SK-N-SH (cell line): ENCODE results near the gene RNF44. TPM values are rescaled to one million over a fixed set of nuclear protein-coding genes. Genes with fewer than 3 reads are reported as not detected.

ENCODE experiments used
- CTCF ChIA-PET: fragments of 300-600, 350-600 bp; formaldehyde crosslinking; extraction: SDS; loops from one replicate; lab custom pipeline; 2021; lab: Yijun Ruan, JAX
- POLR2A ChIA-PET: fragments of 350-600 bp; sonication (Branson Sonifier 250); formaldehyde crosslinking; extraction: SDS; loops from one replicate; lab custom pipeline; 2020; ENCODE audit warnings: antibody characterized with exemption, inconsistent platforms; lab: Yijun Ruan, JAX
- DNase-seq: peaks from one replicate; pipeline ENCODE4 v3.0.0; 2012
- H2AFZ ChIP-seq: fragments of 200-600 bp; sonication (generic); 2 replicates; pipeline ENCODE4 v1.8.1; 2016; ENCODE audit warnings: antibody characterized with exemption, mild to moderate bottlenecking, low read depth
- H3F3A ChIP-seq: fragments of 200-600 bp; sonication (generic); replicated peaks from 2 replicates; pipeline ENCODE3; 2016; ENCODE audit warnings: antibody characterized with exemption, mild to moderate bottlenecking; ENCODE audit not compliant: insufficient read depth
- H3K27ac ChIP-seq, 2 experiments: fragments of 200-500 bp in 1 of 2; fragments of 200-600 bp in 1 of 2; sonication (Bioruptor generic) in 1 of 2; sonication (generic), shearing (Covaris generic) in 1 of 2; 2 replicates each; pipeline versions ENCODE4 v1.5.1 to v1.6.1; 2014 to 2016; ENCODE audit warnings: low read depth in 2 of 2, inconsistent platforms in 1 of 2, low read length in 1 of 2, mild to moderate bottlenecking in 1 of 2, mixed read lengths in 1 of 2
- H3K27me3 ChIP-seq: fragments of 200-600 bp; sonication (generic), shearing (Covaris generic); 2 replicates; pipeline ENCODE4 v1.6.1; 2016; ENCODE audit warnings: mixed run types; ENCODE audit not compliant: insufficient read depth
- H3K36me3 ChIP-seq, 2 experiments: fragments of 200-500 bp in 1 of 2; fragments of 200-600 bp in 1 of 2; sonication (Bioruptor generic) in 1 of 2; sonication (generic) in 1 of 2; replicated peaks in 1 of 2; 2 replicates each; pipeline versions ENCODE3 to v1.5.1; 2014 to 2016; ENCODE audit warnings: low read length in 1 of 2, mild to moderate bottlenecking in 1 of 2; ENCODE audit not compliant: insufficient read depth in 2 of 2, control insufficient read depth in 1 of 2
- H3K4me1 ChIP-seq, 2 experiments: fragments of 200-500 bp in 1 of 2; fragments of 200-600 bp in 1 of 2; sonication (Bioruptor generic) in 1 of 2; sonication (generic), shearing (Covaris generic) in 1 of 2; 2 replicates each; pipeline versions ENCODE4 v1.5.1 to v1.6.1; 2014 to 2016; ENCODE audit warnings: low read depth in 1 of 2, low read length in 1 of 2, mixed run types in 1 of 2; ENCODE audit not compliant: insufficient read depth in 2 of 2, control insufficient read depth in 1 of 2
- H3K4me2 ChIP-seq: fragments of 200-600 bp; sonication (generic), shearing (Covaris generic); 2 replicates; pipeline ENCODE4 v1.6.1; 2017; ENCODE audit warnings: mixed run types
- H3K4me3 ChIP-seq, 2 experiments: fragments of 200-500 bp in 1 of 2; fragments of 200-600 bp in 1 of 2; sonication (Bioruptor generic) in 1 of 2; sonication (generic), shearing (Covaris generic) in 1 of 2; 2 replicates each; pipeline versions ENCODE4 v1.5.1 to v1.8.1; 2014 to 2016; ENCODE audit warnings: low read depth in 2 of 2, inconsistent platforms in 1 of 2, low read length in 1 of 2, mild to moderate bottlenecking in 1 of 2, mixed read lengths in 1 of 2, moderate library complexity in 1 of 2
- H3K79me2 ChIP-seq: fragments of 200-600 bp; sonication (generic); 2 replicates; pipeline ENCODE4 v1.8.1; 2017; ENCODE audit warnings: mild to moderate bottlenecking; ENCODE audit not compliant: insufficient read depth
- H3K9ac ChIP-seq: fragments of 200-600 bp; sonication (generic); 2 replicates; pipeline ENCODE4 v1.6.1; 2017; ENCODE audit warnings: mixed run types
- H3K9me2 ChIP-seq: fragments of 200-600 bp; sonication (generic); 2 replicates; pipeline ENCODE4 v1.6.1; 2017; ENCODE audit warnings: mixed run types
- H3K9me3 ChIP-seq: fragments of 200-600 bp; sonication (generic); 2 replicates; pipeline ENCODE4 v1.6.1; 2017; ENCODE audit warnings: mixed run types, mild to moderate bottlenecking, moderate library complexity
- H4K20me1 ChIP-seq: fragments of 200-600 bp; sonication (generic); 2 replicates; pipeline ENCODE4 v1.6.1; 2017; ENCODE audit warnings: mild to moderate bottlenecking, mixed run types; ENCODE audit not compliant: insufficient read depth
- ELF1 ChIP-seq: IDR thresholded peaks from 2 replicates; pipeline ENCODE4 v1.4.0; 2012
- EP300 ChIP-seq, 2 experiments: IDR thresholded peaks; 2 replicates each; pipeline versions ENCODE4 v1.4.0 to v1.6.1; 2012; ENCODE audit warnings: borderline replicate concordance in 1 of 2, low read depth in 1 of 2, low read length in 1 of 2
- FOXM1 ChIP-seq: IDR thresholded peaks from 2 replicates; pipeline ENCODE4 v1.4.0; 2012; ENCODE audit warnings: low read depth, mild to moderate bottlenecking
- GABPA ChIP-seq: IDR thresholded peaks from 2 replicates; pipeline ENCODE4 v1.4.0; 2012; ENCODE audit warnings: low read depth, mild to moderate bottlenecking
- GATA2 ChIP-seq: sonication (generic); formaldehyde crosslinking; IDR thresholded peaks from 2 replicates; pipeline ENCODE4 v1.5.0; 2020; ENCODE audit warnings: mild to moderate bottlenecking, missing genetic modification reagents
- JUND ChIP-seq: IDR thresholded peaks from 2 replicates; pipeline ENCODE4 v1.4.0; 2012
- NRF1 ChIP-seq: IDR thresholded peaks from 2 replicates; pipeline ENCODE4 v1.6.1; 2012; ENCODE audit warnings: low read depth, mild to moderate bottlenecking, low read length
- PBX3 ChIP-seq: IDR thresholded peaks from 2 replicates; pipeline ENCODE4; 2012
- POLR2AphosphoS5 ChIP-seq: IDR thresholded peaks from 2 replicates; pipeline ENCODE4 v1.6.1; 2012; ENCODE audit warnings: low read depth, low read length
- RAD21 ChIP-seq: IDR thresholded peaks from 2 replicates; pipeline ENCODE4 v1.6.1; 2012; ENCODE audit warnings: mild to moderate bottlenecking, low read length
- RCOR1 ChIP-seq: fragments of 150-350 bp; IDR thresholded peaks from 2 replicates; pipeline ENCODE4 v1.6.1; 2017; ENCODE audit warnings: antibody characterized with exemption, low read length
- SMC3 ChIP-seq: IDR thresholded peaks from 2 replicates; pipeline ENCODE4 v1.6.1; 2012; ENCODE audit warnings: low read depth, low read length, improper control_type of control experiment
- TAF1 ChIP-seq: IDR thresholded peaks from 2 replicates; pipeline ENCODE4 v1.6.1; 2012; ENCODE audit warnings: low read depth, mild to moderate bottlenecking, low read length, moderate library complexity, borderline replicate concordance
- TCF12 ChIP-seq: IDR thresholded peaks from 2 replicates; pipeline ENCODE4 v1.4.0; 2012
- WGBS: methylation state at CpG from one replicate; pipeline ENCODE4 v1.1.6; 2017; ENCODE audit warnings: low lambda C conversion rate; 5-methylcytosine and 5-hydroxymethylcytosine counted together
- polyA plus RNA-seq, 3 experiments: library from polyadenylated mRNA; depleted of rRNA; stranded (reverse); fragments of >200 nt; gene quantifications; 2 replicates each; pipeline ENCODE4 v1.2.3, GENCODE V29; 2012
- TF ChIP-seq, protein P1 (sequence below): IDR thresholded peaks from 2 replicates; pipeline ENCODE4 v1.4.0; 2012; ENCODE audit warnings: low read depth, borderline replicate concordance
- TF ChIP-seq, protein P2 (sequence below): fragments of 150-350 bp; IDR thresholded peaks from 2 replicates; pipeline ENCODE4 v1.6.1; 2017; ENCODE audit warnings: antibody characterized with exemption, low read length, low read depth, borderline replicate concordance

The RNF44 gene
- polyA plus RNA-seq, 1 of the 3 experiments (the other 2 are of a cell fraction), result 17.9 TPM

GRCh38 chr5:176528761-176529115 lies 8.5 kb downstream of the RNF44 start:
- Histone ChIP-seq H3K36me3 (peaks cover 5 to 47% of the 10 kb centered on the region in 2 experiments), H3K9me3 (no peaks in the 10 kb centered on the region), H3K9ac (no peak overlapping the region), H3K27me3 (no peaks in the 10 kb centered on the region), H3K9me2 (no peaks in the 10 kb centered on the region), H3K27ac (no peak overlapping the region), H3F3A (no peaks in the 10 kb centered on the region), H4K20me1 (peaks cover 29% of the 10 kb centered on the region), H3K4me1 (peaks cover 11 to 31% of the 10 kb centered on the region in 2 experiments; a peak in 2 of 4 replicates), H3K79me2 (peaks cover 26% of the 10 kb centered on the region), H2AFZ (no peak overlapping the region), H3K4me2 (no peak overlapping the region), H3K4me3 (no peak overlapping the region)
- CTCF ChIA-PET, result interaction anchor here (3.4 kb wide), 1 partner anchor 81 kb away, joined by 12 read pairs; the partner anchor contains the start of gene FAF2
- 94% methylated on average over 8 of the region's 17 CpGs for WGBS
- POLR2A ChIA-PET, result interaction anchor here (1.3 kb wide), 1 partner anchor 93 kb away, joined by 3 read pairs; no protein-coding TSS in a partner anchor
- TF ChIP-seq PBX3 (no peak), POLR2AphosphoS5 (no peak), GATA2 (CRISPR knock-in tag) (no peak), FOXM1 (no peak), RAD21 (no peak), ELF1 (no peak)
- DNase-seq, result no peak

DNA sequence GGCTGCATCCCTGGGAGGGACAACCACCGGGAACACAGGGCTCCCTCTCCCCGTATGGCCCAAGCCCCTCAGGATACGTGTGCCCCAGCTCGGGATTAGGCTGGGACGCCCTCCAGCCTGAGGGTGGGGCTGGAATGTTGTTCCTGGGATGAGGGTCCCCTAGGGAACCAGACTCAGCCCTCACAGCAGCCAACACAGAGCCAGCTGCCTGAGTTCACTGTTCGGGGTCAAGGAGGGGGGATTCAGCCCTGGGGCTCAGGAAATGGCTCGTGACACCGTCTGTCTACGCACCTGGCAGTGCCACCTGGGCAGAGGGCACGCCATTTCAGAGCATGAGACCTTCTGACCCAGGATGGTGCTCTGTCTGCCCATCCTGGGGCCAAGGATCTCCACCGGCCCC lies 8.9 kb downstream of the RNF44 start:
- ChIA-PET CTCF (no interaction called here), POLR2A (interaction anchor here (1.3 kb wide), 1 partner anchor 94 kb away, joined by 3 read pairs; no protein-coding TSS in a partner anchor)
- Histone ChIP-seq H4K20me1 (peaks cover 24% of the 10 kb centered on the region), H3K36me3 (peaks cover 5 to 47% of the 10 kb centered on the region in 2 experiments), H3K4me1 (peaks cover 6 to 27% of the 10 kb centered on the region in 2 experiments; a peak in 2 of 4 replicates), H3K4me2 (no peak overlapping the region), H3K4me3 (no peak overlapping the region), H3K9ac (no peak overlapping the region), H3K27me3 (no peaks in the 10 kb centered on the region), H3K79me2 (peaks cover 22% of the 10 kb centered on the region), H3K9me3 (no peaks in the 10 kb centered on the region), H3F3A (no peaks in the 10 kb centered on the region), H3K9me2 (no peaks in the 10 kb centered on the region), H2AFZ (no peak overlapping the region), H3K27ac (no peak overlapping the region)
- no peak for DNase-seq
- WGBS, result 100% methylated on average over 10 of the region's 11 CpGs
- TF ChIP-seq, protein P1, sequence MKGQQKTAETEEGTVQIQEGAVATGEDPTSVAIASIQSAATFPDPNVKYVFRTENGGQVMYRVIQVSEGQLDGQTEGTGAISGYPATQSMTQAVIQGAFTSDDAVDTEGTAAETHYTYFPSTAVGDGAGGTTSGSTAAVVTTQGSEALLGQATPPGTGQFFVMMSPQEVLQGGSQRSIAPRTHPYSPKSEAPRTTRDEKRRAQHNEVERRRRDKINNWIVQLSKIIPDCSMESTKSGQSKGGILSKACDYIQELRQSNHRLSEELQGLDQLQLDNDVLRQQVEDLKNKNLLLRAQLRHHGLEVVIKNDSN, result no peak

DNA sequence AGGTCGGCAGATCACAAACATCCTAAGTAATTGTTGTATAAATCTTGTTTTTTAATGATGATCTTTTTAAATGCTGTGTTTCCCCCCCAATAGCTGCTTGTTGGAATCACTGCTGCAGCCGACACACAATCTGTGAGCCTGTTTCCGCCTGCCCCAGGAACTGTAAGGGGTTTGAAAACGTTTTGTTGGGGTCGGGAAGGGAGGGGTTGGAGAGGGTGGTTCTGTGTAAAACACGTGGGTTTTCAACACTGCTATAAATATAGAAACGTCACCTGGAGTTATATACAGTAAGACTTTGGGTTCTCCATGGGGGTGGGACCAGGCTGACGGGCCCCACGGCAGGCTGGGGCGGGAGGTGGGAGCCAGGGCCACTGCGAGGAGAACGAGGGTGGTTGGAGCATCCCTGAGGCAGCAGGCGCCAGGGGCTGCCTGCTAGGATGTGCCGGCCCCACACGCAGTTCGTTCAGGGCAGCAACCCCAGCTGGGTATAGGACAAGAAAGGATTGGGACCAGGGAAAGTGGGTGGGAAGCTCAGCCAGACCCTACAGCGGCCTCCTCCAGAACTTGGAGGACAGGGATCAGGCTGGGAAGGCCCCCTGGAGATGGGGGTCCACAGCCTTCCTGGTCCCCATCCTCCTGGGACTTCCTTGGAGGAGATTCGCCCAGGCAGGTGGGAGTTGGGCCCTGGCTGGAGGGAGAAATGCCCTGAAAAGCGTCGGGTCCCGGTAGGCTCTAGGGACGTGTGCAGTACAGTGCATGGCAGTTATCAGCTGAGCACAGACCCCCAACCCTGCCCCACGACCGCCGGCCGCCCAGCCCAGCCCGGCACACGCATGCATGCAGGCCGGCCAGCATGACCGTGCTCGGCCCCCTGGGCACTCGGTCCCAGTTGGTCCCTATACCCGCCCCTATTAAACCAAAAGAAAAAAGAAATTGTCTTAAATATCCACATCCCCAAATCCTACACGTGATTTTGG lies 9.7 kb downstream of the RNF44 start:
- no peak for DNase-seq
- 95% methylated on average over 23 of the region's 34 CpGs for WGBS
- Histone ChIP-seq H3F3A (peaks cover 3% of the 10 kb centered on the region), H3K9ac (no peak overlapping the region), H3K27me3 (no peaks in the 10 kb centered on the region), H3K79me2 (peaks cover 14% of the 10 kb centered on the region), H3K4me3 (no peak overlapping the region), H3K4me1 (peaks cover 4 to 20% of the 10 kb centered on the region in 2 experiments; a peak in 2 of 4 replicates), H3K36me3 (peaks cover 5 to 47% of the 10 kb centered on the region in 2 experiments), H3K9me3 (no peaks in the 10 kb centered on the region), H3K9me2 (no peaks in the 10 kb centered on the region), H3K4me2 (no peak overlapping the region), H2AFZ (no peak overlapping the region), H4K20me1 (peaks cover 17% of the 10 kb centered on the region), H3K27ac (no peak overlapping the region)
- ChIA-PET CTCF (no interaction called here), POLR2A (interaction anchor here (1.3 kb wide), 1 partner anchor 94 kb away, joined by 3 read pairs; no protein-coding TSS in a partner anchor)
- TF ChIP-seq, protein P1, result no peak
- TF ChIP-seq TAF1, result no peak
- TF ChIP-seq TCF12, result no peak
- TF ChIP-seq GABPA, result no peak
- TF ChIP-seq EP300 (IDR thresholded peaks at IDR 0.05; ENCODE audit: borderline replicate concordance in 1 of 2, low read depth in 1 of 2, low read length in 1 of 2), result no peak
- TF ChIP-seq, protein P2, sequence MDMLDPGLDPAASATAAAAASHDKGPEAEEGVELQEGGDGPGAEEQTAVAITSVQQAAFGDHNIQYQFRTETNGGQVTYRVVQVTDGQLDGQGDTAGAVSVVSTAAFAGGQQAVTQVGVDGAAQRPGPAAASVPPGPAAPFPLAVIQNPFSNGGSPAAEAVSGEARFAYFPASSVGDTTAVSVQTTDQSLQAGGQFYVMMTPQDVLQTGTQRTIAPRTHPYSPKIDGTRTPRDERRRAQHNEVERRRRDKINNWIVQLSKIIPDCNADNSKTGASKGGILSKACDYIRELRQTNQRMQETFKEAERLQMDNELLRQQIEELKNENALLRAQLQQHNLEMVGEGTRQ, result no peak
- TF ChIP-seq PBX3, result no peak
- no peak for TF ChIP-seq ELF1
- no peak for TF ChIP-seq SMC3
- TF ChIP-seq NRF1, result no peak
- TF ChIP-seq RCOR1, result no peak
- no peak for TF ChIP-seq JUND
